UCSD-AML1 (cell line): Measurements from ENCODE around the gene CHCHD1.
"Not testable (repeated sequence)": the region's sequence is repeated elsewhere in the genome, so short reads cannot be mapped to it uniquely, and the experiment has no call there.

Source experiments
- DNase-seq: peaks from one replicate; lab custom pipeline; 2025; ENCODE audit not compliant: unreplicated experiment; lab: John Stamatoyannopoulos, UW

The CHCHD1 gene

DNA sequence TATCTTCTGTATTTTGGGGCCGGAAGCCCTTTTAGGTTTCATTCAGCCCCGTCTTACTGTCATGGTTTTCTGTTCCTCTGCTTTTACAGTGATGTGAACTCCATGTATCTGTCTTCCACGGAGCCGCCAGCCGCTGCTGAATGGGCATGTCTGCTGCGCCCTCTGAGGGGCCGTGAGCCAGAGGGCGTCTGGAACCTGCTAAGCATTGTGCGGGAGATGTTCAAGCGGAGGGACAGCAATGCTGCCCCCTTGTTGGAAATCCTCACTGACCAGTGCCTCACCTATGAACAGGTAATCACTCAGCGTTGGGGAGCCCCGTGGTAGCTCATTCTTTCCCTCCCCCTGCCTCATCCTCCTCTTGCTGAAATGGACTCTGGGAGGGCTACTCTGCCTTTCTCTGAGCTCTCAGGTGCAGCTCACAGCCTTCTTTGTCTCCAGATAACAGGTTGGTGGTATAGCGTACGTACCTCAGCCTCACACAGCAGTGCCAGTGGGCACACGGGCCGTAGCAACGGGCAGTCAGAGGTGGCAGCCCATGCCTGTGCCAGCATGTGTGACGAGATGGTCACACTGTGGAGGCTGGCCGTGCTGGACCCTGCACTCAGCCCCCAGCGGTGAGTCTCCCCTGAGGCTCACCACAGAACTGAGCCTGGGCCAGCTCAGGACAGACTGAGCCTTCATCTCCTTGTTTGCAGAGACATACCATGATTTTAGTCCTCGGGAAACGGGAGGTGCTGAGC is 9.2 kb downstream of the CHCHD1 start:
- DNase-seq = no peak

DNA sequence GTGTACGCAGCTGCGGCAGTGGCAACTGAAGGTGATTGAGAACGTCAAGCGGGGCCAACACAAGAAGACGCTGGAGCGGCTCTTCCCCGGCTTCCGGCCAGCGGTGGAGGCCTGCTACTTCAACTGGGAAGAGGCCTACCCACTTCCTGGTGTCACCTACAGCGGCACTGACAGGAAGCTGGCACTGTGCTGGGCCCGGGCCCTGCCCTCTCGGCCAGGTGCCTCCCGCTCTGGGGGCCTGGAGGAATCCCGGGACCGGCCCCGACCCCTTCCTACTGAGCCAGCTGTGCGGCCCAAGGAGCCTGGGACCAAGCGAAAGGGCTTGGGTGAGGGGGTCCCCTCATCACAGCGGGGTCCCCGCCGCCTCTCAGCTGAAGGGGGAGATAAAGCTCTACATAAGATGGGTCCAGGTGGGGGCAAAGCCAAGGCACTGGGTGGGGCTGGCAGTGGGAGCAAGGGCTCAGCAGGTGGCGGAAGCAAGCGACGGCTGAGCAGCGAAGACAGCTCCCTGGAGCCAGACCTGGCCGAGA is 10.1 kb downstream of the CHCHD1 start:
- no peak for DNase-seq

DNA sequence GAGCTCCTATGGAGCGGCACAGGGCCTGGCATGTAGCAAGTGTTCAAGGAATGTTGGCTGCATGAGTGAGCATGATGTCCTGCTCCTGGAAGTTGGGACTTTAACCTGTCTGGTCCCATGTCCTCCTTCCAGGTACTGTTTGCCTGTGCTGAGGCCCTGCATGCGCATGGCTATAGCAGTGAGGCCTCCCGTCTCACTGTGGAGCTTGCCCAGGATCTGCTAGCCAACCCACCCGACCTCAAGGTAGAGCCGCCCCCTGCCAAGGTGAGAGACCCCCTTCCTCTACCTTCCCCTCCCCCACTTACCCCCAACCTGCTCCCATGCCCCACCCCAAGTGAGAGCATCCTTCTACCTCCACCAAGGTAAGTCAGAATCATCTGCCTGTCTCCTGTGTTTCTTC is 11.6 kb downstream of the CHCHD1 start:
- DNase-seq = no peak

DNA sequence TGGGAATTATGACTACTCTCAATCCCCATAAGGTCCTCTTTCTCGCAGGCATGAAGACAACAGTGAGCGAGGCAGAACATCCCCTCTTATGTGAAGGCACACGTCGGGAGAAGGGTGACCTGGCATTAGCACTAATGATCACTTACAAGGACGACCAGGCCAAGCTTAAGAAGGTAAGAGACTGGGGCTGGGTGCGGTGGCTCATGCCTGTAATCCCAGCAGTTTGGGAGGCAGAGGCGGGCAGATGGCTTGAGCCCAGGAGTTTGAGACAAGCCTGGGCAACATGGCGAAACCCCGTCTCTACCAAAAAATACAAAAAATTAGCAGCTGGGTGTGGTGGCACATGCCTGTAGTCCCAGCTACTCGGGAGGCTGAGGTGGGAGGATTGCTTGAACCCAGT is 13.6 kb downstream of the CHCHD1 start:
- DNase-seq = not testable (repeated sequence)

DNA sequence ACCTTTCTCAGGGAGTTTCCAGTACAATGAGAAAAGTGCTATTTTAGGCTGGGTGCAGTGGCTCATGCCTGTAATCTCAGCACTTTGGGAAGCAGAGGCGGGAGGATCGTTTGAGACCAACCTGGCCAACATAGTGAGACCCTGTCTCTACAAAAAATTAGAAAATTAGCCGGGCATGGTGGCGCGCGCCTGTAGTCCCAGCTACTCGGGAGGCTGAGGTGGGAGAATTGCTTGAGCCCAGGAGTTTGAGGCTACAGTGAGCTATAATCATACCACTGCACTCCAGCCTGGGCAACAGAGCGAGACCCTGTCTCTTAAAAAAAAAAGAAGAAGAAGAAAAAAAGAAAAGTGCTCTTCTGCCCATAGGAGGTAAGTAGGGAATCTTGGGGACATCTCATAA is 14.2 kb downstream of the CHCHD1 start:
- DNase-seq = not testable (repeated sequence)

DNA sequence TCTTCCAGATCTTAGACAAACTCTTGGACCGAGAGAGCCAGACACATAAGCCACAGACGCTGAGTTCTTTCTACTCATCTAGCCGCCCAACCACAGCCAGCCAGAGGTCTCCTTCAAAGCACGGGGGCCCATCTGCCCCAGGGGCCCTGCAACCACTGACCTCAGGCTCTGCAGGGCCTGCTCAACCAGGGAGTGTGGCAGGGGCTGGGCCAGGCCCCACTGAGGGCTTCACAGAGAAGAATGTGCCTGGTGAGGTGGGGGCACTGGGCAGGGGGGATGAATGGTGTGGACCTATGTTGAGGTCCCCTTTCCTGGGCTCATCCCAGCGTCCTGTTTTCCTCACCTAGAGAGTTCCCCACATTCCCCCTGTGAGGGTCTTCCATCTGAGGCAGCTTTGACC is 14.9 kb downstream of the CHCHD1 start:
- DNase-seq = no peak

DNA sequence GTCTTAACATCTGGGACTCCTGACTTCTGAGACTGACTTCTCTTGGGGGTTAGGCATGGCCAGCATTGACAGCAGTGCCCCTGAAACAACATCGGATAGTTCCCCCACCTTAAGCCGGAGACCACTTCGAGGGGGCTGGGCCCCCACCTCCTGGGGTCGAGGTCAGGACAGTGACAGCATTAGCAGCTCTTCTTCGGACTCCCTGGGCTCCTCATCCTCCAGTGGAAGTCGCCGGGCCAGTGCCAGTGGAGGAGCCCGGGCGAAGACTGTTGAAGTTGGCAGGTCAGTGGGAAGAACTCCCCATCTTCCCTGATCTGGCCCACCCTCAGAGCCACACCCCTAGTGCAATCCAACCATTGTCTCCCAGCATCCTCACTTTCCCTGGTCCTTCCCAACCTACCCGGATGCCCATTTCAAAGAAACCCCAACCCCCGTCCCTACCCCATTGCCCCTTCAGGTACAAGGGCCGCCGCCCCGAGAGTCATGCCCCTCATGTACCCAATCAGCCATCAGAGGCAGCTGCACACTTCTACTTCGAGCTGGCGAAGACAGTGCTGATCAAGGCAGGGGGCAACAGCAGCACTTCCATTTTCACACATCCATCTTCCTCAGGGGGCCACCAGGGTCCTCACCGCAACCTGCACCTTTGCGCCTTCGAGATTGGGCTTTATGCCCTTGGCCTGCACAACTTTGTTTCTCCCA is 15.6 kb downstream of the CHCHD1 start:
- DNase-seq = no peak

DNA sequence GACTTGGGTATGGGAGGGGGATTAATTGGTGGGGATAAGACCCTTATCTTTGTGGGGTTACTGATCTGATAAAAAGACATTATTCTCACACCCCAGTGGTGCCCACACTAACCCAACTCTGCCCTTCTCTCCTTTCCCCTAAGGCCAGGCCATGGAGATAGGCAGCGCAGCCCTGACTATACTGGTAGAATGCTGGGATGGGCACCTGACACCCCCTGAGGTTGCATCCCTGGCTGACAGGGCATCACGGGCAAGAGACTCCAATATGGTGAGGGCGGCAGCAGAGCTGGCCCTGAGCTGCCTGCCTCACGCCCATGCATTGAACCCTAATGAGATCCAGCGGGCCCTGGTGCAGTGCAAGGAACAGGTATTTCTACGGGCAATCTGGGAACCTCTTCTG is 16.2 kb downstream of the CHCHD1 start:
- no peak for DNase-seq

DNA sequence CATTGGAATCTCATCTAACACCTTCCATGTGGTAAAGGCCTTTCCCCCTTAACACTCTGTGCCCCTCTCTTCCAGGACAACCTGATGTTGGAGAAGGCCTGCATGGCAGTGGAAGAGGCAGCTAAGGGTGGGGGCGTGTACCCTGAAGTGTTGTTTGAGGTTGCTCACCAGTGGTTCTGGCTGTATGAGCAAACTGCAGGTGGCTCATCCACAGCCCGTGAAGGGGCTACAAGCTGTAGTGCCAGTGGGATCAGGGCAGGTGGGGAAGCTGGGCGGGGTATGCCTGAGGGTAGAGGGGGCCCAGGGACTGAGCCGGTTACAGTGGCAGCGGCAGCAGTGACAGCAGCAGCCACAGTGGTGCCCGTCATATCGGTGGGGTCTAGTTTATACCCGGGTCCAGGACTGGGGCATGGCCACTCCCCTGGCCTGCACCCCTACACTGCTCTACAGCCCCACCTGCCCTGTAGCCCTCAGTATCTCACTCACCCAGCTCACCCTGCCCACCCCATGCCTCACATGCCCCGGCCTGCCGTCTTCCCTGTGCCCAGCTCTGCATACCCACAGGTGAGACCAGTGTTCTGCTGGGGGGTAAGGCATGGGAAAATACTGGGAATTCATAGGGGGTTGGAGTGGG is 17.2 kb downstream of the CHCHD1 start:
- DNase-seq = no peak

DNA sequence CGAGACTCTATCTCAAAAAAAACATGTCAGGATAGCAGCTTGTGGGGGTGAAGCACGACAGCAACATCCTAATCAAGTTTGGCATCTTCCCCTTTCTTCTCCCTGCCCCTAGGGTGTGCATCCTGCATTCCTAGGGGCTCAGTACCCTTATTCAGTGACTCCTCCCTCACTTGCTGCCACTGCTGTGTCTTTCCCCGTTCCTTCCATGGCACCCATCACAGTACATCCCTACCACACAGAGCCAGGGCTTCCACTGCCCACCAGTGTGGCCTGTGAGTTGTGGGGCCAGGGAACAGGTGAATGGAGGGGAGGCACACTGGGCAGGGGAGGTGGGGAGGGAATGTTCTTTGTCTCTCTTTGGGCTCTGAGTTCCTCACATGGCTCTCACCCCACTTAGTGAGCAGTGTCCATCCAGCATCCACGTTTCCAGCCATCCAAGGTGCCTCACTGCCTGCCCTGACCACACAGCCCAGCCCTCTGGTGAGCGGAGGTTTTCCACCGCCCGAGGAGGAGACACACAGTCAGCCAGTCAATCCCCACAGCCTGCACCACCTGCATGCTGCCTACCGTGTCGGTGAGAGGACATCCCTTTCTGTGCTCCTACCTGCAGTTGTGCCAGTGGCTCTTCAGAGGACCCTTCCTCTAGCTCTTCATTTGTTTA is 18.2 kb downstream of the CHCHD1 start:
- DNase-seq = no peak

DNA sequence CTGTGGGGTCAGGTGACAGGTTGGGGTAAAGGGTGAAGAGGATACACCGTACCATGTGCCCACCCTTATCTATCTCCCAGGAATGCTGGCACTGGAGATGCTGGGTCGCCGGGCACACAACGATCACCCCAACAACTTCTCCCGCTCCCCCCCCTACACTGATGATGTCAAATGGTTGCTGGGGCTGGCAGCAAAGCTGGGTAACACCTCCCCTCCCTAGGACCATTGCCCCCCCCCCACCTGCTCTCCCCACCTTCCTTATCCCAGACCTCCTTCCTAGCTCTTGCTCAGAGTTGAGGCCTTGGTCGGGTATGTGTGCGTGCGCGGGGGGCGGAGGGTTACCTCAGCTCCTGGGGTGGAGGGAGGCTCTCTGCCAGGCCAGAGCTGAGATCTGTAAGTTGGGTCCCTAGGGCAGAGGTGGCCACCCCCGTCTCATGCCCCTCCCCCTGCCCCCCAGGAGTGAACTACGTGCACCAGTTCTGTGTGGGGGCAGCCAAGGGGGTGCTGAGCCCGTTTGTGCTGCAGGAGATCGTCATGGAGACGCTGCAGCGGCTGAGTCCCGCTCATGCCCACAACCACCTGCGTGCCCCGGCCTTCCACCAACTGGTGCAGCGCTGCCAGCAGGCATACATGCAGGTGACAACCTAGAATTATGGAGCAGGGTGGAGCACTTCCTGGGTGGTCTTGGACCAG is 18.9 kb downstream of the CHCHD1 start:
- DNase-seq = no peak

DNA sequence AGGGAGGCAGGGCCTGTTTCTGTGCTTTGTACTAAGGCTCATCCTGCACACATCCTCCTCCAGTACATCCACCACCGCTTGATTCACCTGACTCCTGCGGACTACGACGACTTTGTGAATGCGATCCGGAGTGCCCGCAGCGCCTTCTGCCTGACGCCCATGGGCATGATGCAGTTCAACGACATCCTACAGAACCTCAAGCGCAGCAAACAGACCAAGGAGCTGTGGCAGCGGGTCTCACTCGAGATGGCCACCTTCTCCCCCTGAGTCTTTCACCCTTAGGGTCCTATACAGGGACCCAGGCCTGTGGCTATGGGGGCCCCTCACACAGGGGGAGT is 19.4 kb downstream of the CHCHD1 start:
- DNase-seq = no peak

DNA sequence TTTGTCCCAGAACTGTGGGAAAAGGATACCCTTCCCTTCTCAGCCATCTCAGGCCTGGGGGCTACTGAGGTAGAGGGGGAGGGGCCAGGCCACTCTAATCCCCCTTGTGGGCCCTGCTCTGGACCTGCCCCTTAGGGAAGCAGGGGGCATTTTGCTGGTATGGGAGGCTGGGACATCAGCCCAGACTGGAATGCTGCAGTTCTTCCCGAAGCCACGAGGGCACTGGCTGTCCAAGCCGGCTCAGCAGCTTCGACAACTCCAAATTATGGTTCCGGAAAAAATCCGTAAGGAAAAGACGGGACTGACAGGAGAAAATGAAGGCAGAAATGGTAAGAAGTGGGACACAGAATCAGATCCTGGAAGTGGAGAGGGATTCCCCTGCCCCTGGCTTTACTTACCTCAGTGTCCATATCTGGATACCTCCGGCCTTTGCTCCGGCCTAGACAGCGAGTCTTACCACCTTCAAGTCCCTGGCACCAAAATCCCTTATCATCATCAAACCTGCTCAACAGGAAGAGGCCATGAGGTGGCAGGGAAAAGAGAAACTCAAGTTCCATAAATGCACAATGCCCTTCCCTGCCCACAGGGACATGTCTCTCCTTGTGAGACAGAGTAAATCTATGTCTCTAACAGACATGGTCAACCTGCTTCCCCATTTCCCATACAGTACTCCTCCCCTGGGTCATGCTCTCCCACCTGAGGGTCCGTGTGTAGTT is 20.6 kb downstream of the CHCHD1 start:
- no peak for DNase-seq

DNA sequence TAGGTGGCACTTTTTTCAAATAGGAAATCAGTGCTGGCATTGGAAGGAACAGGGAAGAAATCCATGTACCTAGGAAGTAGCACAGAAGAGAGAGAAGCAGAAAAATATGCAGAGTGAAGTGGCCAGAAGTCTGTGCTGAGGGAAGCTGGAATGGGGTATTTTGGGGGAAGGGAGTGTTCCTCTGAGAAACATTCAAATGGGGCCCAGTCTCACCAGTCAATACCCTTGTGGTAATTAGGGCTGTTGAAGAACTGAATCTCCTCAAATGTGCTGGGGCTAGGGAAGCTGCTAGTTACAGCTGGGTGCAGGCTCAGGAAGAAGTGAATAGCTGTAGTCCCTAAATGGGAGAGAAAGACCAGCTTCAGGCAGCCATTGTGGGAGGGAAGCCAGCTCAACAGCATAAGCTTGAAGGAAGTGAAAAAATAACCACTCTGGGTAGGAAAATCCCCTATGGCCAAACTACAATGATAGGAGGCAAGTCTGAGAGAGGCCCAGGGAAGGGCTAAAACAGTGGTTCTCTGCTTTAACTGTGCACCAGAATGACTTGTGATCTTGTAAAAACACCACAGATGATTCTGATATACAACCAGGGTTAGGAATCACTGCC is 21.9 kb downstream of the CHCHD1 start:
- no peak for DNase-seq

DNA sequence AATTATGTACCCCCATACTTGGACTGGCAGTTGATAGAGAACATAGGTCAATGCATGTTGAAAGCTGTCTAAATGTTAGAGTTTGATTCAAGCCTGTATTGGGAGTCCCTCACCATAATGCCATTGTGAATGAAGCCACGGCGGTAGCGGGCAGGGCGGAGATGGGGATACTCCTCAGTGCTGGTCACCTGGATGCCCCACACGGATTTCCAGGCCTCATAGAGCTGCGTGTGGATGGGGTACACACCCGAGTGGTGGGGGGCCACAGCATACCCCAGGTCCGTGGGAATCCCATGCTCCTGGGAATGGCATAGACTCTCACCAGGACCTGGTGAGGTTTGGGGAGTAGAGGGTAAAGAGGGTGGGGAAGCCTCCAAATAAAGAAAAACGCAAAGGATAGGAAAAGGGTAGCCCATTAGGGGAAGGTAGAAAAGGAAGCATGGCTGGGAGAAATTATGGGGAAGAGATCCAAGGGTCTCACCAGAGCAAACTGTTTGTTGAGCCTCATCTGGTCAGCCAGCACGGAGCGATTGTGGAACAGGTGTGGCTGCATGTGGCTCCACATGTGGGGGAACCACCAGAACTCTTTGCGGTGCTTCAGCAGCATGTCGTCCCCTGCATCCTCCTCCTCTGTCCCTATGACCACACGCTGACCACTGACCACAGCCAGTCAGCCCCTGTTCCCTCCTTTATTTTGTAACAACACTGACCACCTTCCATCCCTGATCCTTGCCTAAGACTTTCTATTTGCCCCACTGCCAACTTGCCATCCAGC is 24.5 kb downstream of the CHCHD1 start:
- no peak for DNase-seq

DNA sequence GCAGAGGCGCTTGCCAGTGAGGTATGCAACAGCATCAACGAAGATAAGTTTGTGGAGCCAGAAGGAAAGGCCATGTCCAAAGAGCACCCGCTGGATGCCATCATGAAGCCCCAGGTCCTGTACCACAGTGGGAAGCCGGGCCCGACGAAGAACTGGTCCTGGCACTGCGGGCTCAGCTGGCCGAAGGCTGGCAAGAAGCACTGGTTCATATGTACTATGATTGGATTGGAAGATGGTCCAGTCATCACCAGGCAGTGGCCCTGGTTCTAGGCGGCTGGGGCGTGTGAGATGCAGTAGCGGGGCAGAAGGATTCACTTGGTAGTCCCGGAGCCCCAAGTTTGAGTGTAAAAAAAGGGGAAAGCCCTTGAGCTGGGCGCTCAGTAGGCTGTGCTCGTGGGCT is 25.6 kb downstream of the CHCHD1 start:
- no peak for DNase-seq

DNA sequence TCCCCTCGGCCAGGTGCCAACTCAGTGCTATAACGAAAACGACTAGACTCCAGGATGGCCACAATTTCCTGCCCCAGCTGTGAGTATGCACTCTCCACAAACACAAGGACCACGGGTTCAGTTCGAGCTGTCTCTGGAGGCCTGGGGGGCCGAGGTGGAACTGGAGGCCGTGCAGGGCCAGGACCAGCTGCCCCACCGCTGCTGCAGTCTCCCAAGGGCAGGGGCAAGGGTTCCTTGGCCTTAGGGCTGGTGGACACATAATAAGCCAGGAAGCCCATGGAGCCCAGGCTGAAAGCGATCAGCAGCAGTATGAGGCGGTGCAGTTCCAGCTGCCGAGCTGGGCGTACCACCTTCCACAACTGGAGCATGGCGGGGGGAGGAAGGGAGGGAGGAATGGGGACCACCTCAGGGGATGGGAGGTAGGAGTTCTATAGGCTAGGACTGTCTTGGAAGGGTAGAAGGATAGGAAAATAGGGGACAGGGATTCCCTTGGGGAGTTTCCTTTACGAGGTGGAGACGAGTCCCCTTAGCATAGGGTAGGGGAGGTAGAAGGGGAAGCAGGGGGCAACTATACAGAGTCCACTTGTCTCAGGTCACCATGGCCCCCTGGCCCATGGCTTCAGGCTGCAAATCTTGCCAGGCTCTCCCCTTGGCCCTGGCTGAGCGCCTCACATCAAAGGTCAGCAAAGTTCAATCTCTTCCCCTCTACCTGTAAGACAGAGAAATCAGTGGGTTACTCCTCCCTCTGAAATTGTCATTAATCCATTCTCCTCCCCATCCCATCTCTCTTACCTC is 26.4 kb downstream of the CHCHD1 start:
- no peak for DNase-seq

DNA sequence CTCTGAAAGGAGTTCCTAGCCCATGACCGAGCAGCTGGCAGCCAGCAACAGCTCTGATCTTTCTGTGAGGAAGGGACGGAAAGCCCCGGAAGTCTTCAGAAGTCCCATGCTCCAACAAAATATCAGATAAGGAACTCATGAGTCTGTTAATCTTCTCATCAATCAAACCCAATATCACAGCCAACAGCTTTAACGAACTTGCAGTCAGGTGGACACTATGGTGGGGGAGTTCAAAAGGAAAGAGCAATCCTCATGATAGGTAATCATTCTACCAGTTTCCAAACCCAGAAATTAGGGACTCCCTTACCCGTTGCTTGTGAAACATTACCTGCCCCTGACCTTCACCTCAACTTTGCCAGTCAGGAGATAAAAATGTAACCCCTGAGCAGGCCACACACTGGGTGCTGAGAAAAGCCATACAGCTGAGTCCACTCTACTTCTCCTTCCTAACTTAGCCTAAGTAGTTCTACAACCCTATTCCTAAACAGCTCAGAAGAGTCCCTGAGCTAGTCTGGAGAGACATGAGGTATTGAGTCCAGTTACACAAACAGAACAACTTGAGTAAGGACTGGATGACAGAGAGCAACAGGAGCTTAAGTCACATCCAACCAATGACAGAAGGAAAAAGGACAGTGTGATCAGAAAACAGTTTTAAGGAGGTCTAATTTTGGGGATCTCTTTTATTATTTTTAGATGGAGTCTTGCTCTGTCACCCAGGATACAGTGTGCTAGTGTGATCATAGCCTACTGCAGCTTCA is 27.4 kb downstream of the CHCHD1 start:
- DNase-seq = no peak
